ENCODE measurements around the gene LAMTOR1. TPM values are rescaled to one million over a fixed set of nuclear protein-coding genes. Genes with fewer than 3 reads are reported as not detected.

Gene LAMTOR1
- total and polyA plus RNA-seq, 5 donors from 2014 or later, result 48.5 to 116 (median 101) TPM

- Mint-ChIP-seq H3K27ac (peak overlapping the region in 2 of 3 donors; percentile 70 to 74), H3K27me3 (no peaks in the 10 kb centered on the region), H3K36me3 (peaks cover 10% of the 10 kb centered on the region), H3K4me3 (no peak overlapping the region), H3K9me3 (no peaks in the 10 kb centered on the region), H3K4me1 (peaks cover 2 to 22% (median 14%) of the 10 kb centered on the region in 4 donors)
- no peak overlapping the region for H3K4me3 ChIP-seq (ENCODE audit: low read depth, low read length)
- H3K27ac ChIP-seq (ENCODE audit: insufficient read depth, low read length, poor library complexity, severe bottlenecking), result no peak overlapping the region
- no peaks in the 10 kb centered on the region for H3K9me3 ChIP-seq (ENCODE audit: control insufficient read depth in 2 of 2, low read length in 2 of 2)
- H3K36me3 ChIP-seq (ENCODE audit: control insufficient read depth, insufficient read depth, low read length), result peaks cover 27% of the 10 kb centered on the region
- DNase-seq (no peak), ATAC-seq (ENCODE audit: low read depth in 2 of 2) (no peak)
- no peaks in the 10 kb centered on the region for H3K4me1 ChIP-seq (ENCODE audit: control insufficient read depth, insufficient read depth, low read length, poor library complexity, severe bottlenecking)
- H3K27me3 ChIP-seq (ENCODE audit: control insufficient read depth, insufficient read depth, low read length), result no peaks in the 10 kb centered on the region
Observed at GRCh38 chr11:72088076-72088808, 14.9 kb downstream of the LAMTOR1 start.

GRCh38 chr11:72085621-72086351, 17.3 kb downstream of the LAMTOR1 start:
- no peak overlapping the region for H3K4me3 Mint-ChIP-seq
- no peak overlapping the region for H3K4me3 ChIP-seq (ENCODE audit: low read depth, low read length)
- no peak overlapping the region for H3K27ac ChIP-seq (ENCODE audit: insufficient read depth, low read length, poor library complexity, severe bottlenecking)
- no peak for DNase-seq
- no peaks in the 10 kb centered on the region for H3K27me3 Mint-ChIP-seq
- H3K36me3 ChIP-seq (ENCODE audit: control insufficient read depth, insufficient read depth, low read length), result peaks cover 27% of the 10 kb centered on the region
- H3K27me3 ChIP-seq (ENCODE audit: control insufficient read depth, insufficient read depth, low read length), result no peaks in the 10 kb centered on the region
- ATAC-seq (ENCODE audit: low read depth in 2 of 2), result no peak
- H3K4me1 ChIP-seq (ENCODE audit: control insufficient read depth, insufficient read depth, low read length, poor library complexity, severe bottlenecking), result peaks cover 8% of the 10 kb centered on the region
- H3K9me3 ChIP-seq (ENCODE audit: control insufficient read depth in 2 of 2, low read length in 2 of 2), result no peaks in the 10 kb centered on the region
- peaks cover 10% of the 10 kb centered on the region for H3K36me3 Mint-ChIP-seq
- no peaks in the 10 kb centered on the region for H3K9me3 Mint-ChIP-seq
- H3K27ac Mint-ChIP-seq, result peak overlapping the region in 2 of 3 donors; percentile 18 to 76
- H3K4me1 Mint-ChIP-seq, result peaks cover 21 to 23% (median 23%) of the 10 kb centered on the region in 4 donors

- peaks cover 21% of the 10 kb centered on the region for H3K36me3 ChIP-seq (ENCODE audit: control insufficient read depth, insufficient read depth, low read length)
Observed at GRCh38 chr11:72084965-72085364, 18.1 kb downstream of the LAMTOR1 start.

GRCh38 chr11:72084076-72084475, 19.0 kb downstream of the LAMTOR1 start:
- Mint-ChIP-seq H3K36me3 (peaks cover 10% of the 10 kb centered on the region), H3K4me1 (peaks cover 23 to 39% (median 32%) of the 10 kb centered on the region in 4 donors), H3K4me3 (no peak overlapping the region), H3K27ac (peak overlapping the region in 2 of 3 donors; percentile 14 to 99), H3K9me3 (no peaks in the 10 kb centered on the region), H3K27me3 (no peaks in the 10 kb centered on the region)
- no peaks in the 10 kb centered on the region for H3K9me3 ChIP-seq (ENCODE audit: control insufficient read depth in 2 of 2, low read length in 2 of 2)
- H3K4me1 ChIP-seq (ENCODE audit: control insufficient read depth, insufficient read depth, low read length, poor library complexity, severe bottlenecking), result peaks cover 17% of the 10 kb centered on the region
- ATAC-seq (ENCODE audit: low read depth in 2 of 2) (no peak), DNase-seq (no peak)
- no peaks in the 10 kb centered on the region for H3K27me3 ChIP-seq (ENCODE audit: control insufficient read depth, insufficient read depth, low read length)
- H3K27ac ChIP-seq (ENCODE audit: insufficient read depth, low read length, poor library complexity, severe bottlenecking), result no peak overlapping the region
- H3K4me3 ChIP-seq (ENCODE audit: low read depth, low read length), result no peak overlapping the region
- H3K36me3 ChIP-seq (ENCODE audit: control insufficient read depth, insufficient read depth, low read length), result peaks cover 14% of the 10 kb centered on the region

More at GRCh38 chr11:72084965-72085364, 18.1 kb downstream of the LAMTOR1 start:
- H3K9me3 ChIP-seq (ENCODE audit: control insufficient read depth in 2 of 2, low read length in 2 of 2), result no peaks in the 10 kb centered on the region
- H3K4me3 Mint-ChIP-seq, result no peak overlapping the region
- no peaks in the 10 kb centered on the region for H3K27me3 ChIP-seq (ENCODE audit: control insufficient read depth, insufficient read depth, low read length)
- peaks cover 9% of the 10 kb centered on the region for H3K4me1 ChIP-seq (ENCODE audit: control insufficient read depth, insufficient read depth, low read length, poor library complexity, severe bottlenecking)
- peak overlapping the region in 2 of 3 donors; percentile 18 to 76 for H3K27ac Mint-ChIP-seq
- no peaks in the 10 kb centered on the region for H3K27me3 Mint-ChIP-seq
- H3K27ac ChIP-seq (ENCODE audit: insufficient read depth, low read length, poor library complexity, severe bottlenecking), result no peak overlapping the region
- DNase-seq (no peak), ATAC-seq (ENCODE audit: low read depth in 2 of 2) (no peak)
- peaks cover 23 to 32% (median 27%) of the 10 kb centered on the region in 4 donors for H3K4me1 Mint-ChIP-seq
- no peaks in the 10 kb centered on the region for H3K9me3 Mint-ChIP-seq
- no peak overlapping the region for H3K4me3 ChIP-seq (ENCODE audit: low read depth, low read length)
- H3K36me3 Mint-ChIP-seq, result peaks cover 10% of the 10 kb centered on the region

GRCh38 chr11:72083414-72083813, 19.7 kb downstream of the LAMTOR1 start:
- H3K4me3 ChIP-seq (ENCODE audit: low read depth, low read length), result no peak overlapping the region
- no peak overlapping the region for H3K27ac ChIP-seq (ENCODE audit: insufficient read depth, low read length, poor library complexity, severe bottlenecking)
- no peaks in the 10 kb centered on the region for H3K27me3 ChIP-seq (ENCODE audit: control insufficient read depth, insufficient read depth, low read length)
- Mint-ChIP-seq H3K4me1 (peaks cover 23 to 45% (median 37%) of the 10 kb centered on the region in 4 donors), H3K9me3 (no peaks in the 10 kb centered on the region), H3K4me3 (no peak overlapping the region), H3K27me3 (no peaks in the 10 kb centered on the region), H3K27ac (peak overlapping the region; percentile 6 to 99 (median 44)), H3K36me3 (peaks cover 10% of the 10 kb centered on the region)
- ATAC-seq (ENCODE audit: low read depth in 2 of 2), result no peak
- peaks cover 13% of the 10 kb centered on the region for H3K36me3 ChIP-seq (ENCODE audit: control insufficient read depth, insufficient read depth, low read length)
- no peak for DNase-seq
- no peaks in the 10 kb centered on the region for H3K9me3 ChIP-seq (ENCODE audit: control insufficient read depth in 2 of 2, low read length in 2 of 2)
- H3K4me1 ChIP-seq (ENCODE audit: control insufficient read depth, insufficient read depth, low read length, poor library complexity, severe bottlenecking), result peaks cover 17% of the 10 kb centered on the region

GRCh38 chr11:72081821-72082453, 21.2 kb downstream of the LAMTOR1 start:
- no peak for DNase-seq
- H3K27me3 ChIP-seq (ENCODE audit: control insufficient read depth, insufficient read depth, low read length), result no peaks in the 10 kb centered on the region
- no peaks in the 10 kb centered on the region for H3K9me3 Mint-ChIP-seq
- H3K4me3 ChIP-seq (ENCODE audit: low read depth, low read length), result no peak overlapping the region
- H3K4me1 ChIP-seq (ENCODE audit: control insufficient read depth, insufficient read depth, low read length, poor library complexity, severe bottlenecking), result peaks cover 17% of the 10 kb centered on the region
- H3K4me3 Mint-ChIP-seq, result peak overlapping the region; percentile 55 to 95 (median 83)
- H3K27ac ChIP-seq (ENCODE audit: insufficient read depth, low read length, poor library complexity, severe bottlenecking), result peak overlapping the region; percentile 91
- H3K27ac Mint-ChIP-seq, result peak overlapping the region; percentile 89 to 99 (median 99)
- H3K9me3 ChIP-seq (ENCODE audit: control insufficient read depth in 2 of 2, low read length in 2 of 2), result no peaks in the 10 kb centered on the region
- H3K36me3 Mint-ChIP-seq, result peaks cover 12% of the 10 kb centered on the region
- H3K27me3 Mint-ChIP-seq, result no peaks in the 10 kb centered on the region
- H3K36me3 ChIP-seq (ENCODE audit: control insufficient read depth, insufficient read depth, low read length), result peaks cover 3% of the 10 kb centered on the region
- H3K4me1 Mint-ChIP-seq, result peaks cover 27 to 55% (median 44%) of the 10 kb centered on the region in 4 donors
- no peak for ATAC-seq (ENCODE audit: low read depth in 2 of 2)

- peak overlapping the region; percentile 91 for H3K27ac ChIP-seq (ENCODE audit: insufficient read depth, low read length, poor library complexity, severe bottlenecking)
- H3K9me3 ChIP-seq (ENCODE audit: control insufficient read depth in 2 of 2, low read length in 2 of 2), result no peaks in the 10 kb centered on the region
- Mint-ChIP-seq H3K27ac (peak overlapping the region; percentile 98 to 99 (median 99)), H3K27me3 (no peaks in the 10 kb centered on the region), H3K4me3 (peak overlapping the region; percentile 81 to 96 (median 92)), H3K4me1 (peaks cover 28 to 56% (median 46%) of the 10 kb centered on the region in 4 donors), H3K9me3 (no peaks in the 10 kb centered on the region), H3K36me3 (peaks cover 11% of the 10 kb centered on the region)
- ATAC-seq (ENCODE audit: low read depth in 2 of 2) (no peak), DNase-seq (no peak)
- H3K36me3 ChIP-seq (ENCODE audit: control insufficient read depth, insufficient read depth, low read length), result peaks cover 3% of the 10 kb centered on the region
- no peaks in the 10 kb centered on the region for H3K27me3 ChIP-seq (ENCODE audit: control insufficient read depth, insufficient read depth, low read length)
- H3K4me1 ChIP-seq (ENCODE audit: control insufficient read depth, insufficient read depth, low read length, poor library complexity, severe bottlenecking), result peaks cover 17% of the 10 kb centered on the region
- H3K4me3 ChIP-seq (ENCODE audit: low read depth, low read length), result peak overlapping the region; percentile 63
Observed at GRCh38 chr11:72081184-72081644, 21.9 kb downstream of the LAMTOR1 start.
